HepG2 (cell line): ENCODE data around the gene ACTN4. TPM values are rescaled to one million over a fixed set of nuclear protein-coding genes. Genes with fewer than 3 reads are reported as not detected.

Experiments
- BORCS8-MEF2B ChIP-seq: sonication (generic); formaldehyde crosslinking; IDR thresholded peaks from 2 replicates; pipeline ENCODE4 v1.8.0; 2022; ENCODE audit warnings: mild to moderate bottlenecking, missing genetic modification reagents
- CAMTA2 ChIP-seq: sonication (generic); formaldehyde crosslinking; IDR thresholded peaks from 2 replicates; pipeline ENCODE4 v1.4.0; 2020; ENCODE audit warnings: mild to moderate bottlenecking, missing genetic modification reagents, borderline replicate concordance
- FOXP1 ChIP-seq, 2 experiments: fragments of 450-650 bp in 1 of 2; IDR thresholded peaks; 2 replicates each; pipeline ENCODE4 v1.6.1; 2017 to 2018; ENCODE audit warnings: antibody characterized with exemption in 1 of 2
- KLF16 ChIP-seq, 2 experiments: sonication (generic) in 1 of 2; formaldehyde crosslinking in 1 of 2; IDR thresholded peaks; 2 replicates each; pipeline versions ENCODE4 v1.6.1 to v1.8.0; 2016 to 2023; ENCODE audit warnings: missing genetic modification reagents in 2 of 2, missing compliant biosample characterization in 1 of 2
- NFE2L1 ChIP-seq: sonication (generic); formaldehyde crosslinking; IDR thresholded peaks from 2 replicates; pipeline ENCODE4 v1.4.0; 2020; ENCODE audit warnings: missing genetic modification reagents, mild to moderate bottlenecking, borderline replicate concordance
- NR3C1 ChIP-seq: sonication (generic); formaldehyde crosslinking; IDR thresholded peaks from 2 replicates; pipeline ENCODE4 v1.4.0; 2020; ENCODE audit warnings: missing genetic modification reagents
- RFX3 ChIP-seq: IDR thresholded peaks from 2 replicates; pipeline ENCODE4 v1.6.1; 2016; ENCODE audit warnings: missing biosample characterization, missing genetic modification reagents
- TARDBP ChIP-seq: sonication (generic); formaldehyde crosslinking; IDR thresholded peaks from 2 replicates; pipeline ENCODE4 v1.8.0; 2022; ENCODE audit warnings: mild to moderate bottlenecking, missing genetic modification reagents
- TOE1 ChIP-seq: sonication (generic); formaldehyde crosslinking; IDR thresholded peaks from 2 replicates; pipeline ENCODE4 v1.4.0; 2020; ENCODE audit warnings: mild to moderate bottlenecking, missing genetic modification reagents
- TRIM24 ChIP-seq: sonication (generic); formaldehyde crosslinking; IDR thresholded peaks from 2 replicates; pipeline ENCODE4 v1.8.0; 2022; ENCODE audit warnings: mild to moderate bottlenecking, missing genetic modification reagents
- YEATS4 ChIP-seq: sonication (generic); formaldehyde crosslinking; IDR thresholded peaks from 2 replicates; pipeline ENCODE4 v1.4.0; 2020; ENCODE audit warnings: missing genetic modification reagents, borderline replicate concordance
- ZNF451 ChIP-seq: sonication (generic); formaldehyde crosslinking; IDR thresholded peaks from 2 replicates; pipeline ENCODE4 v1.5.0; 2020; ENCODE audit warnings: mild to moderate bottlenecking, missing genetic modification reagents
- ZNF777 ChIP-seq: sonication (generic); formaldehyde crosslinking; IDR thresholded peaks from 2 replicates; pipeline ENCODE4 v1.4.0; 2020; ENCODE audit warnings: missing genetic modification reagents
- ZSCAN21 ChIP-seq: sonication (generic); formaldehyde crosslinking; IDR thresholded peaks from 2 replicates; pipeline ENCODE4 v1.8.0; 2022; ENCODE audit warnings: mild to moderate bottlenecking, missing genetic modification reagents, moderate library complexity, borderline replicate concordance
- polyA plus RNA-seq, 8 experiments: library from polyadenylated mRNA; depleted of rRNA in 3 of 8; stranded (reverse) in 7 of 8; unstranded in 1 of 8; fragments of >200 nt; fragmentation: Illumina TruSeq in 4 of 8; extraction: Trizol in 4 of 8; gene quantifications; 2 replicates each; pipeline versions ENCODE4 v1.2.1 to v1.2.3, GENCODE V29; 2011 to 2016; ENCODE audit warnings: low read depth in 4 of 8, missing spikeins in 1 of 8, mixed read lengths in 1 of 8; ENCODE audit not compliant: insufficient read depth in 1 of 8
- total RNA-seq, 5 experiments: library from RNA; depleted of rRNA; stranded (reverse); fragments of >200 nt; fragmentation: Illumina TruSeq; extraction: Trizol; gene quantifications; 2 replicates each; pipeline ENCODE4 v1.2.3, GENCODE V29; 2016; ENCODE audit warnings: low read depth in 1 of 5
- TF ChIP-seq, protein P1 (sequence below): sonication (generic); formaldehyde crosslinking; IDR thresholded peaks from 2 replicates; pipeline ENCODE4 v1.5.0; 2020; ENCODE audit warnings: mild to moderate bottlenecking, missing genetic modification reagents
- TF ChIP-seq, protein P2 (sequence below): sonication (generic); formaldehyde crosslinking; IDR thresholded peaks from 2 replicates; pipeline ENCODE4 v1.5.1; 2020; ENCODE audit warnings: mild to moderate bottlenecking, missing genetic modification reagents, moderate library complexity
- TF ChIP-seq, protein P3 (sequence below): sonication (generic); formaldehyde crosslinking; IDR thresholded peaks from 2 replicates; pipeline ENCODE4 v1.5.1; 2020; ENCODE audit warnings: mild to moderate bottlenecking, missing genetic modification reagents
- TF ChIP-seq, protein P4 (sequence below): IDR thresholded peaks from 2 replicates; pipeline ENCODE4 v1.6.1; 2016; ENCODE audit warnings: missing compliant biosample characterization, missing genetic modification reagents, borderline replicate concordance
- TF ChIP-seq, protein P5 (sequence below): sonication (generic); formaldehyde crosslinking; IDR thresholded peaks from 2 replicates; pipeline ENCODE4 v1.4.0; 2020; ENCODE audit warnings: missing genetic modification reagents, low read depth, mild to moderate bottlenecking, borderline replicate concordance
- TF ChIP-seq, protein P6 (sequence below): sonication (generic); formaldehyde crosslinking; IDR thresholded peaks from 2 replicates; pipeline ENCODE4 v1.8.0; 2022; ENCODE audit warnings: mild to moderate bottlenecking, missing genetic modification reagents, moderate library complexity

ACTN4 gene
- total and polyA plus RNA-seq, 2 of the 13 experiments (the other 11 are each of a cell fraction or from before 2014, with no cell fraction given): 171 to 192 TPM

DNA sequence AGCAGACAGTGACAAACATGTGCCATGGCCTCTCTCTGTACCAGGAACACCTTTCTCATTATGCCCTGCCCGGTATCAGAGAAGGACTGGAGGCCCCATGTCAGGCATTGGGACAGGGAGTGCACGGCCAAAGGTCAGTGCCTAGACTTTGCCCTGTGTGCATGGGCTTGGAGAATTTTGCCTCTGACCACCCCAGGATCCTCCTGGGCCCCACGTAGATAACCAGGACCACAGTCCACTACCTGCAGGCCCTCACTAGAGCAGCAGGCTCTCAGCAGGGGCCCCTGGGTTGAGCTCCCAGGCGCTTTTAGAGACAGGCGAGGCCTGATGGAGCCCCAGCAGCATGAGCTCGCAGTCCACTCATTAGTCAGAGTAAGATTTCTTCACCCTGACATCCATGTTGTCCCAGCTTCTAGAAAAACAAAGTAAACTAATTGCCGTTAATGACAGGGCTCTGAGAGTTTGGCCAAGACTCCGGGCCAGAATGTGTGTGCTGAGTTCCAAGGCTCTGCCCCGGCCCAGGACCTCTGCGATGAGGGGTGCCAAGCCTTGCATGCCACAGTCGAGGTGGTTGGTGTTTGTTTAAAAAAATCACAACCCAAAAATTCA, 54.1 kb downstream of the ACTN4 start (continued):
- TF ChIP-seq, protein P1, sequence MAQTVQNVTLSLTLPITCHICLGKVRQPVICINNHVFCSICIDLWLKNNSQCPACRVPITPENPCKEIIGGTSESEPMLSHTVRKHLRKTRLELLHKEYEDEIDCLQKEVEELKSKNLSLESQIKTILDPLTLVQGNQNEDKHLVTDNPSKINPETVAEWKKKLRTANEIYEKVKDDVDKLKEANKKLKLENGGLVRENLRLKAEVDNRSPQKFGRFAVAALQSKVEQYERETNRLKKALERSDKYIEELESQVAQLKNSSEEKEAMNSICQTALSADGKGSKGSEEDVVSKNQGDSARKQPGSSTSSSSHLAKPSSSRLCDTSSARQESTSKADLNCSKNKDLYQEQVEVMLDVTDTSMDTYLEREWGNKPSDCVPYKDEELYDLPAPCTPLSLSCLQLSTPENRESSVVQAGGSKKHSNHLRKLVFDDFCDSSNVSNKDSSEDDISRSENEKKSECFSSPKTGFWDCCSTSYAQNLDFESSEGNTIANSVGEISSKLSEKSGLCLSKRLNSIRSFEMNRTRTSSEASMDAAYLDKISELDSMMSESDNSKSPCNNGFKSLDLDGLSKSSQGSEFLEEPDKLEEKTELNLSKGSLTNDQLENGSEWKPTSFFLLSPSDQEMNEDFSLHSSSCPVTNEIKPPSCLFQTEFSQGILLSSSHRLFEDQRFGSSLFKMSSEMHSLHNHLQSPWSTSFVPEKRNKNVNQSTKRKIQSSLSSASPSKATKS (CRISPR knock-in tag): no peak
- TF ChIP-seq, protein P2, sequence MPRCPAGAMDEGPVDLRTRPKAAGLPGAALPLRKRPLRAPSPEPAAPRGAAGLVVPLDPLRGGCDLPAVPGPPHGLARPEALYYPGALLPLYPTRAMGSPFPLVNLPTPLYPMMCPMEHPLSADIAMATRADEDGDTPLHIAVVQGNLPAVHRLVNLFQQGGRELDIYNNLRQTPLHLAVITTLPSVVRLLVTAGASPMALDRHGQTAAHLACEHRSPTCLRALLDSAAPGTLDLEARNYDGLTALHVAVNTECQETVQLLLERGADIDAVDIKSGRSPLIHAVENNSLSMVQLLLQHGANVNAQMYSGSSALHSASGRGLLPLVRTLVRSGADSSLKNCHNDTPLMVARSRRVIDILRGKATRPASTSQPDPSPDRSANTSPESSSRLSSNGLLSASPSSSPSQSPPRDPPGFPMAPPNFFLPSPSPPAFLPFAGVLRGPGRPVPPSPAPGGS (CRISPR knock-in tag): peak; percentile 60; the same call in 1 of the 2 replicates
- TF ChIP-seq ZNF451 (CRISPR knock-in tag) (peak; percentile 55; the same call in 1 of the 2 replicates), NR3C1 (CRISPR knock-in tag) (no peak), ZSCAN21 (peak; percentile 74; the same call in 1 of the 2 replicates), YEATS4 (CRISPR knock-in tag) (peak; percentile 87), TARDBP (peak; percentile 88), BORCS8-MEF2B (no peak), TOE1 (CRISPR knock-in tag) (no peak), CAMTA2 (CRISPR knock-in tag) (no peak), KLF16 (CRISPR knock-in tag; IDR thresholded peaks at IDR 0.05) (no peak), ZNF777 (CRISPR knock-in tag) (no peak), FOXP1 (IDR thresholded peaks at IDR 0.05) (no peak), FOXP1 (CRISPR knock-in tag; IDR thresholded peaks at IDR 0.05) (peak; percentile 33), TRIM24 (CRISPR knock-in tag) (0 out of 2 replicates have a peak, but pooled peaks have one; percentile 54), RFX3 (CRISPR knock-in tag) (no peak), NFE2L1 (CRISPR knock-in tag) (no peak)
- TF ChIP-seq, protein P3, sequence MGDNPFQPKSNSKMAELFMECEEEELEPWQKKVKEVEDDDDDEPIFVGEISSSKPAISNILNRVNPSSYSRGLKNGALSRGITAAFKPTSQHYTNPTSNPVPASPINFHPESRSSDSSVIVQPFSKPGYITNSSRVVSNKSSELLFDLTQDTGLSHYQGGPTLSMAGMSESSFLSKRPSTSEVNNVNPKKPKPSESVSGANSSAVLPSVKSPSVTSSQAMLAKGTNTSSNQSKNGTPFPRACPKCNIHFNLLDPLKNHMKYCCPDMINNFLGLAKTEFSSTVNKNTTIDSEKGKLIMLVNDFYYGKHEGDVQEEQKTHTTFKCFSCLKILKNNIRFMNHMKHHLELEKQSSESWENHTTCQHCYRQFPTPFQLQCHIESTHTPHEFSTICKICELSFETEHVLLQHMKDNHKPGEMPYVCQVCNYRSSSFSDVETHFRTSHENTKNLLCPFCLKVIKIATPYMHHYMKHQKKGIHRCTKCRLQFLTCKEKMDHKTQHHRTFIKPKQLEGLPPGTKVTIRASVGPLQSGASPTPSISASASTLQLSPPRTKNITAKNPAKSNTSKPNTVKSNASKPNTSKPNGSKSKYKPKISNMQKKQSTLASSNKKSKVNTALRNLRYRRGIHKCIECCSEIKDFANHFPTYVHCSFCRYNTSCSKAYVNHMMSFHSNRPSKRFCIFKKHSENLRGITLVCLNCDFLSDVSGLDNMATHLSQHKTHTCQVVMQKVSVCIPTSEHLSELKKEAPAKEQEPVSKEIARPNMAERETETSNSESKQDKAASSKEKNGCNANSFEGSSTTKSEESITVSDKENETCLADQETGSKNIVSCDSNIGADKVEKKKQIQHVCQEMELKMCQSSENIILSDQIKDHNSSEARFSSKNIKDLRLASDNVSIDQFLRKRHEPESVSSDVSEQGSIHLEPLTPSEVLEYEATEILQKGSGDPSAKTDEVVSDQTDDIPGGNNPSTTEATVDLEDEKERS: peak; percentile 72; the same call in 1 of the 2 replicates
- TF ChIP-seq, protein P4, sequence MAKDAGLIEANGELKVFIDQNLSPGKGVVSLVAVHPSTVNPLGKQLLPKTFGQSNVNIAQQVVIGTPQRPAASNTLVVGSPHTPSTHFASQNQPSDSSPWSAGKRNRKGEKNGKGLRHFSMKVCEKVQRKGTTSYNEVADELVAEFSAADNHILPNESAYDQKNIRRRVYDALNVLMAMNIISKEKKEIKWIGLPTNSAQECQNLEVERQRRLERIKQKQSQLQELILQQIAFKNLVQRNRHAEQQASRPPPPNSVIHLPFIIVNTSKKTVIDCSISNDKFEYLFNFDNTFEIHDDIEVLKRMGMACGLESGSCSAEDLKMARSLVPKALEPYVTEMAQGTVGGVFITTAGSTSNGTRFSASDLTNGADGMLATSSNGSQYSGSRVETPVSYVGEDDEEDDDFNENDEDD: peak; percentile 39; the same call in 1 of the 2 replicates
- TF ChIP-seq, protein P5, sequence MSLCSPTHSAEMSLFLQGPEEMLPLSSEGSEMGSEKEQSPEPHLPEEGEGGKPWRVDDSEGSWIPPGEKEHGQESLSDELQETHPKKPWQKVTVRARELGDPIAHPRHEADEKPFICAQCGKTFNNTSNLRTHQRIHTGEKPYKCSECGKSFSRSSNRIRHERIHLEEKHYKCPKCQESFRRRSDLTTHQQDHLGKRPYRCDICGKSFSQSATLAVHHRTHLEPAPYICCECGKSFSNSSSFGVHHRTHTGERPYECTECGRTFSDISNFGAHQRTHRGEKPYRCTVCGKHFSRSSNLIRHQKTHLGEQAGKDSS (CRISPR knock-in tag): peak; percentile 51; the same call in 1 of the 2 replicates
- TF ChIP-seq, protein P6, sequence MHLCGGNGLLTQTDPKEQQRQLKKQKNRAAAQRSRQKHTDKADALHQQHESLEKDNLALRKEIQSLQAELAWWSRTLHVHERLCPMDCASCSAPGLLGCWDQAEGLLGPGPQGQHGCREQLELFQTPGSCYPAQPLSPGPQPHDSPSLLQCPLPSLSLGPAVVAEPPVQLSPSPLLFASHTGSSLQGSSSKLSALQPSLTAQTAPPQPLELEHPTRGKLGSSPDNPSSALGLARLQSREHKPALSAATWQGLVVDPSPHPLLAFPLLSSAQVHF (CRISPR knock-in tag): no peak
